GM12801 (cell line): ENCODE data around the gene CYP1B1.

Experiments
- CTCF ChIP-seq: IDR thresholded peaks from one replicate; pipeline ENCODE4 v1.5.1; 2011; ENCODE audit warnings: control low read depth; ENCODE audit not compliant: insufficient read length; ENCODE audit errors: extremely low read depth

CYP1B1 gene

GRCh38 chr2:38116762-38117161 lies 40.8 kb upstream of the CYP1B1 start:
- TF ChIP-seq CTCF = no peak

- TF ChIP-seq CTCF = peak; percentile 72
These were observed 39.5 kb upstream of the CYP1B1 start for GRCh38 chr2:38115216-38116032.

GRCh38 chr2:38113981-38114708 lies 38.2 kb upstream of the CYP1B1 start:
- TF ChIP-seq CTCF = no peak

GRCh38 chr2:38113051-38113450 lies 37.1 kb upstream of the CYP1B1 start:
- TF ChIP-seq CTCF = no peak

GRCh38 chr2:38109732-38110181 lies 33.8 kb upstream of the CYP1B1 start:
- no peak for TF ChIP-seq CTCF

- no peak for TF ChIP-seq CTCF
These were observed 33.2 kb upstream of the CYP1B1 start for GRCh38 chr2:38108907-38109731.
